K562 (cell line): ENCODE results near the gene KCTD19. TPM values are rescaled to one million over a fixed set of nuclear protein-coding genes. Genes with fewer than 3 reads are reported as not detected.
A peak's percentile ranks its signal among the peaks of the same experiment; 100 is the strongest.

ENCODE experiments used
- ATAC-seq: fragments of 200-7000 bp; cut with Tn5 transposase; 3 replicates; pipeline ENCODE4 v1.9.1; 2020; ENCODE audit warnings: moderate library complexity
- BruUV-seq: library from RNA; stranded (reverse); fragments of 400-500 nt; replicated peaks from 2 replicates; lab custom pipeline; 2021; lab: Mats Ljungman, UMichigan
- CTCF ChIA-PET: fragments of 300-600 bp; formaldehyde crosslinking; extraction: SDS; loops from one replicate; lab custom pipeline; 2021; ENCODE audit warnings: low intra/inter-chr PET ratio; lab: Yijun Ruan, JAX
- POLR2A ChIA-PET: fragments of 300-600, 350-650 bp; sonication (Branson Sonifier 250); formaldehyde crosslinking; extraction: SDS; loops from one replicate; lab custom pipeline; 2021; ENCODE audit warnings: antibody characterized with exemption, inconsistent platforms; lab: Yijun Ruan, JAX
- DNase-seq, 4 experiments: peaks; one replicate each; pipeline versions ENCODE4 v3.0.0 to v3.0.0-alpha.2; 2011 to 2018; ENCODE audit warnings: low spot score in 3 of 4, mixed read lengths in 3 of 4; ENCODE audit errors: extremely low read depth in 1 of 4
- FAIRE-seq: peaks from 2 replicates; lab custom pipeline; 2011; peaks lifted over from hg19 to GRCh38; lab: Jason Lieb, UNC
- H2AFZ ChIP-seq: 2 replicates; pipeline ENCODE4 v1.6.0; 2011; ENCODE audit warnings: low read depth, low read length, control low read depth, inconsistent platforms
- H3K27ac ChIP-seq: fragments of 200-600 bp; 3 replicates; pipeline ENCODE4 v1.8.0; 2011; ENCODE audit warnings: low read depth, mild to moderate bottlenecking, control low read depth, inconsistent platforms, low read length, moderate library complexity, mixed read lengths; ENCODE audit errors: extremely low read depth
- H3K27me3 ChIP-seq, 2 experiments: fragments of 300-600 bp in 1 of 2; 2 replicates in 1 of 2; 3 replicates in 1 of 2; pipeline versions ENCODE4 v1.6.0 to v1.8.0; 2011; ENCODE audit warnings: inconsistent platforms in 2 of 2, low read length in 2 of 2, mild to moderate bottlenecking in 1 of 2, mixed read lengths in 1 of 2, moderate library complexity in 1 of 2; ENCODE audit not compliant: control insufficient read depth in 2 of 2, insufficient read depth in 2 of 2
- H3K36me3 ChIP-seq: fragments of 300-600 bp; 3 replicates; pipeline ENCODE4 v1.8.0; 2011; ENCODE audit warnings: mild to moderate bottlenecking, low read length, inconsistent platforms; ENCODE audit not compliant: control insufficient read depth, insufficient read depth
- H3K4me1 ChIP-seq, 2 experiments: fragments of 200-600 bp in 1 of 2; replicated peaks in 1 of 2; 2 replicates in 1 of 2; 3 replicates in 1 of 2; pipeline versions ENCODE4 v1.5.1 to v1.8.0; 2011; ENCODE audit warnings: inconsistent platforms in 2 of 2, low read length in 2 of 2, mild to moderate bottlenecking in 1 of 2, mixed read lengths in 1 of 2, moderate library complexity in 1 of 2; ENCODE audit not compliant: control insufficient read depth in 2 of 2, insufficient read depth in 2 of 2
- H3K4me2 ChIP-seq: 2 replicates; pipeline ENCODE4 v1.6.1; 2011; ENCODE audit warnings: low read length, control low read depth, inconsistent platforms, mixed read lengths; ENCODE audit not compliant: insufficient read depth
- H3K4me3 ChIP-seq: fragments of 200-600 bp; sonication (generic), shearing (Covaris generic); 2 replicates; pipeline ENCODE4 v1.5.1; 2016; ENCODE audit warnings: control low read depth, inconsistent platforms
- H3K79me2 ChIP-seq: fragments of 200-600 bp; 3 replicates; pipeline ENCODE4 v1.8.0; 2011; ENCODE audit warnings: low read length, inconsistent platforms; ENCODE audit not compliant: control insufficient read depth, insufficient read depth
- H3K9ac ChIP-seq, 2 experiments: 2 replicates each; pipeline versions ENCODE4 v1.6.0 to v1.6.1; 2011; ENCODE audit warnings: low read depth in 2 of 2, low read length in 2 of 2, control low read depth in 1 of 2, inconsistent platforms in 1 of 2, mild to moderate bottlenecking in 1 of 2, mixed read lengths in 1 of 2; ENCODE audit not compliant: insufficient read depth in 1 of 2
- H3K9me1 ChIP-seq: one replicate; pipeline ENCODE4 v1.6.0; 2011; ENCODE audit warnings: inconsistent platforms, mild to moderate bottlenecking, low read length, moderate library complexity; ENCODE audit not compliant: control insufficient read depth, insufficient read depth
- H3K9me3 ChIP-seq: replicated peaks from 2 replicates; pipeline ENCODE4 v1.5.1; 2011; ENCODE audit warnings: low read depth, low read length, inconsistent platforms; ENCODE audit not compliant: control insufficient read depth, insufficient read depth
- H4K20me1 ChIP-seq: replicated peaks from 2 replicates; pipeline ENCODE4 v1.6.1; 2011; ENCODE audit warnings: low read length, inconsistent platforms, mixed read lengths; ENCODE audit not compliant: control insufficient read depth, insufficient read depth
- CTBP1 ChIP-seq: fragments of 450-650 bp; IDR thresholded peaks from 2 replicates; pipeline ENCODE4 v1.6.1; 2016; ENCODE audit warnings: borderline replicate concordance
- DMBX1 ChIP-seq: fragments of 250-450 bp; sonication (Bioruptor Pico); IDR thresholded peaks from 2 replicates; pipeline ENCODE4 v1.8.0; 2022; ENCODE audit warnings: inconsistent platforms, mild to moderate bottlenecking, moderate library complexity, borderline replicate concordance
- GABPA ChIP-seq: fragments of 200-800 bp; sonication (Bioruptor generic); conservative IDR thresholded peaks from 2 replicates; pipeline ENCODE4 v1.6.1; 2016; ENCODE audit warnings: low read depth, missing genetic modification characterization, missing compliant biosample characterization
- HNRNPH1 ChIP-seq: fragments of 200-400 bp; formaldehyde crosslinking; optimal IDR thresholded peaks from 2 replicates; pipeline ENCODE3; 2017; ENCODE audit warnings: low read depth, mild to moderate bottlenecking, low read length, moderate library complexity
- NRF1 ChIP-seq, 2 experiments: fragments of 450-650 bp; IDR thresholded peaks in 1 of 2; conservative IDR thresholded peaks in 1 of 2; 2 replicates each; pipeline ENCODE4 v1.6.1; 2014; ENCODE audit warnings: mild to moderate bottlenecking in 2 of 2
- POLR2G ChIP-seq: fragments of 200-400 bp; formaldehyde crosslinking; IDR thresholded peaks from 2 replicates; pipeline ENCODE4 v1.6.1; 2017; ENCODE audit warnings: low read depth, mild to moderate bottlenecking, antibody characterized with exemption, low read length, moderate library complexity
- RBFOX2 ChIP-seq: fragments of 200-400 bp; formaldehyde crosslinking; IDR thresholded peaks from 2 replicates; pipeline ENCODE4 v1.6.1; 2017; ENCODE audit warnings: low read depth, mild to moderate bottlenecking, low read length, moderate library complexity
- RBM34 ChIP-seq: fragments of 200-400 bp; formaldehyde crosslinking; IDR thresholded peaks from 2 replicates; pipeline ENCODE4 v1.6.1; 2018; ENCODE audit warnings: low read length, borderline replicate concordance; ENCODE audit not compliant: insufficient read depth
- RCOR1 ChIP-seq, 2 experiments: IDR thresholded peaks; 2 replicates each; pipeline ENCODE4 v1.6.1; 2012; ENCODE audit warnings: low read depth in 2 of 2, low read length in 2 of 2, borderline replicate concordance in 1 of 2, improper control_type of control experiment in 1 of 2
- RFX7 ChIP-seq: fragments of 250-450 bp; sonication (Bioruptor Pico); IDR thresholded peaks from 2 replicates; pipeline ENCODE4 v1.5.1; 2021; ENCODE audit warnings: mild to moderate bottlenecking
- SMAD4 ChIP-seq: fragments of 250-450 bp; sonication (Bioruptor Pico); conservative IDR thresholded peaks from 2 replicates; pipeline ENCODE4 v1.8.0; 2021; ENCODE audit warnings: inconsistent platforms, mild to moderate bottlenecking, moderate library complexity
- SP1 ChIP-seq: sonication (generic); formaldehyde crosslinking; IDR thresholded peaks from 2 replicates; pipeline ENCODE4 v1.8.1; 2022; ENCODE audit warnings: mild to moderate bottlenecking, missing genetic modification reagents
- TAF1 ChIP-seq: IDR thresholded peaks from 2 replicates; pipeline ENCODE4 v1.6.1; 2011; ENCODE audit warnings: mild to moderate bottlenecking, low read length, moderate library complexity; ENCODE audit not compliant: insufficient read depth, control insufficient read depth, severe bottlenecking; ENCODE audit errors: extremely low read depth
- ZBTB33 ChIP-seq: sonication (generic); formaldehyde crosslinking; IDR thresholded peaks from 2 replicates; pipeline ENCODE4 v1.8.1; 2023; ENCODE audit warnings: mild to moderate bottlenecking, missing genetic modification reagents
- ZBTB7A ChIP-seq: IDR thresholded peaks from 2 replicates; pipeline ENCODE4 v1.6.1; 2011; ENCODE audit warnings: low read depth, mild to moderate bottlenecking, low read length, moderate library complexity, borderline replicate concordance; ENCODE audit not compliant: control insufficient read depth
- ZNF133 ChIP-seq: fragments of 250-450 bp; sonication (Bioruptor Pico); IDR thresholded peaks from 2 replicates; pipeline ENCODE4 v1.4.0; 2020; ENCODE audit warnings: mild to moderate bottlenecking
- ZNF143 ChIP-seq: sonication (generic); formaldehyde crosslinking; IDR thresholded peaks from 2 replicates; pipeline ENCODE4 v1.9.0; 2022; ENCODE audit warnings: mild to moderate bottlenecking, missing genetic modification reagents
- ZNF263 ChIP-seq: sonication (generic); formaldehyde crosslinking; IDR thresholded peaks from 2 replicates; pipeline ENCODE4 v1.8.0; 2022; ENCODE audit warnings: mild to moderate bottlenecking, missing genetic modification reagents, borderline replicate concordance
- ZNF707 ChIP-seq: fragments of 250-450 bp; sonication (Bioruptor Pico); conservative IDR thresholded peaks from 2 replicates; pipeline ENCODE4 v1.8.0; 2022; ENCODE audit warnings: inconsistent platforms, mild to moderate bottlenecking, moderate library complexity
- WGBS: fragments of 100-300 bp; shearing (Covaris generic); methylation state at CpG from one replicate; pipeline ENCODE4 v1.1.6; 2016; ENCODE audit warnings: low coverage, mixed read lengths; ENCODE audit not compliant: insufficient coverage; ENCODE audit errors: missing lambda C conversion rate; 5-methylcytosine and 5-hydroxymethylcytosine counted together
- in situ Hi-C: fragments of 300-500 bp; cut with MboI; formaldehyde crosslinking; loops from 4 replicates; pipeline ENCODE4 v1.15.0; 2018; ENCODE audit warnings: inconsistent platforms, mixed read lengths
- intact Hi-C: fragments of 100-400 bp; cut with micrococcal nuclease; formaldehyde crosslinking; loops from 2 replicates; pipeline ENCODE4 v1.14.2; 2022
- polyA plus RNA-seq, 8 experiments: library from polyadenylated mRNA; depleted of rRNA in 4 of 8; stranded (reverse) in 5 of 8; unstranded in 3 of 8; fragments of >200 nt; fragmentation: Nextera tagmentation in 2 of 8; fragmentation: Illumina TruSeq in 1 of 8; extraction: Ambion mirVana in 2 of 8; extraction: Trizol in 1 of 8; gene quantifications; 2 replicates each; pipeline versions ENCODE4 v1.2.1 to v1.2.3, GENCODE V29; 2011 to 2014; ENCODE audit warnings: inconsistent platforms in 1 of 8, missing spikeins in 1 of 8
- total RNA-seq, 7 experiments: library from RNA; depleted of rRNA in 6 of 7; stranded (reverse); fragments of >200 nt in 6 of 7; fragmentation: Illumina TruSeq in 2 of 7; extraction: Trizol in 2 of 7; gene quantifications; 2 replicates each; pipeline versions ENCODE4 v1.2.1 to v1.2.3, GENCODE V29; 2011 to 2021; ENCODE audit warnings: low replicate concordance in 1 of 7

The KCTD19 gene
- total and polyA plus RNA-seq, 9 of the 15 experiments (the other 6 are each of a cell fraction or from before 2014, with no cell fraction given), result 0.03 to 0.91 (median 0.22) TPM; not detected in 2

- H4K20me1 ChIP-seq, result no peaks in the 10 kb centered on the region
- H3K36me3 ChIP-seq, result peaks cover 8% of the 10 kb centered on the region; the same call in 1 of the 3 replicates
- POLR2A ChIA-PET, result interaction anchor here (0.5 to 1.2 kb wide), 4 partner anchors 9 to 152 kb away, joined by 3 to 4 read pairs (median 4); no protein-coding TSS in a partner anchor
- WGBS, result 34% methylated on average over 18 of the region's 22 CpGs
- peaks cover 29 to 53% of the 10 kb centered on the region in 2 experiments for H3K4me1 ChIP-seq
- FAIRE-seq (peak; percentile 29), ATAC-seq (no peak), DNase-seq (peak in 1 of 4 experiments; percentile 45)
- peak overlapping the region; percentile 76 for H3K4me2 ChIP-seq
- no peaks in the 10 kb centered on the region for H3K27me3 ChIP-seq
- peak overlapping the region; percentile 43 for H3K4me3 ChIP-seq
- no peak overlapping the region for H3K27ac ChIP-seq
- H2AFZ ChIP-seq, result peak overlapping the region; percentile 86
- H3K9me3 ChIP-seq, result no peaks in the 10 kb centered on the region
- no TSS peak for BruUV-seq
- in situ Hi-C loops (loop anchor here (5.0 kb wide), 1 partner anchor 93 kb away; no protein-coding TSS in a partner anchor), intact Hi-C loops (loop anchor here (5.0 to 10.0 kb wide), 2 partner anchors 275 to 297 kb away; no protein-coding TSS in a partner anchor)
- CTCF ChIA-PET, result no interaction called here
- no peaks in the 10 kb centered on the region for H3K9me1 ChIP-seq
- H3K79me2 ChIP-seq, result peaks cover 28% of the 10 kb centered on the region
- peak overlapping the region; percentile 63 to 91 for H3K9ac ChIP-seq
- no peak for TF ChIP-seq GABPA (tag)
- TF ChIP-seq RBM34, result no peak
- TF ChIP-seq ZNF133 (CRISPR knock-in tag), result no peak
- 0 out of 4 replicates have a peak, but pooled peaks of 1 of the 2 experiments have one; percentile 28 for TF ChIP-seq NRF1 (conservative IDR thresholded peaks at IDR 0.05 in 1 of 2, IDR thresholded peaks at IDR 0.05 in 1 of 2)
- TF ChIP-seq DMBX1, result no peak
- peak; percentile 4; the same call in 1 of the 2 replicates for TF ChIP-seq CTBP1
- TF ChIP-seq HNRNPH1, result no peak
- no peak for TF ChIP-seq RFX7
- TF ChIP-seq SMAD4 (CRISPR knock-in tag), result 0 out of 2 replicates have a peak, but pooled peaks have one; percentile 0
- TF ChIP-seq ZBTB7A, result 0 out of 2 replicates have a peak, but pooled peaks have one; percentile 21
- peak; percentile 30 for TF ChIP-seq TAF1
- TF ChIP-seq RBFOX2, result peak; percentile 47
- TF ChIP-seq SP1, result peak; percentile 29; the same call in 1 of the 2 replicates
- TF ChIP-seq POLR2G, result peak; percentile 20; the same call in 1 of the 2 replicates
- no peak for TF ChIP-seq RCOR1 (IDR thresholded peaks at IDR 0.05; ENCODE audit: borderline replicate concordance in 1 of 2, low read depth in 2 of 2, low read length in 2 of 2)
- peak; percentile 95 for TF ChIP-seq ZBTB33 (CRISPR knock-in tag)
- TF ChIP-seq ZNF143 (CRISPR knock-in tag), result no peak
- no peak for TF ChIP-seq ZNF707 (CRISPR knock-in tag)
- TF ChIP-seq ZNF263 (CRISPR knock-in tag), result peak; percentile 70
Measured at GRCh38 chr16:67249178-67250044, 77.1 kb downstream of the KCTD19 start.
